Colonic mucosa (tissue), 4 donors: Measurements from ENCODE around the gene POU1F1. TPM values are rescaled to one million over a fixed set of nuclear protein-coding genes. Genes with fewer than 3 reads are reported as not detected.
"Not testable (repeated sequence)": the region's sequence is repeated elsewhere in the genome, so short reads cannot be mapped to it uniquely, and the experiment has no call there.

ENCODE experiments used
- DNase-seq: peaks from one replicate; pipeline ENCODE4 v3.0.0-alpha.2; 2020
- H3K27ac ChIP-seq: fragments of 200-600 bp; one replicate; pipeline ENCODE4 v1.8.0; 2021
- H3K27me3 ChIP-seq: fragments of 200-600 bp; one replicate; pipeline ENCODE4 v1.8.0; 2021
- H3K36me3 ChIP-seq: fragments of 200-600 bp; one replicate; pipeline ENCODE4 v1.8.0; 2021
- H3K4me1 ChIP-seq: fragments of 200-600 bp; one replicate; pipeline ENCODE4 v1.8.0; 2021; ENCODE audit warnings: mild to moderate bottlenecking
- H3K4me3 ChIP-seq: fragments of 200-600 bp; one replicate; pipeline ENCODE4 v1.8.0; 2021
- H3K9ac ChIP-seq, 2 donors: one replicate each; pipeline ENCODE4 v1.7.0; 2013; ENCODE audit warnings: control low read depth in 2 of 2, low read depth in 2 of 2, low read length in 2 of 2
- H3K9me3 ChIP-seq: fragments of 200-600 bp; one replicate; pipeline ENCODE4 v1.8.0; 2021
- intact Hi-C: fragments of 100-400 bp; cut with DNase I; formaldehyde crosslinking; loops from one replicate; pipeline ENCODE4 v1.14.1; 2022
- total RNA-seq, 2 donors: library from RNA; stranded (reverse); fragmentation: NEBNext Ultra II Directional in 1 of 2; extraction: Animal tissue kit (Norgen Biotek cat#: 25700) in 1 of 2; gene quantifications; one replicate each; pipeline ENCODE4 v1.2.1, GENCODE V29; 2021
- TF ChIP-seq, protein P1 (sequence below): fragments of 200-600 bp; IDR thresholded peaks from one replicate; pipeline ENCODE4 v1.8.0; 2022; ENCODE audit warnings: antibody characterized with exemption, mild to moderate bottlenecking
- donor health status: healthy.
- donor health status: DM: no; HTN: no; CAD: no.
- donor health status: DM: no; HTN: no; CAD: no.

POU1F1 gene
- total RNA-seq, 2 donors from 2014 or later: not detected

DNA sequence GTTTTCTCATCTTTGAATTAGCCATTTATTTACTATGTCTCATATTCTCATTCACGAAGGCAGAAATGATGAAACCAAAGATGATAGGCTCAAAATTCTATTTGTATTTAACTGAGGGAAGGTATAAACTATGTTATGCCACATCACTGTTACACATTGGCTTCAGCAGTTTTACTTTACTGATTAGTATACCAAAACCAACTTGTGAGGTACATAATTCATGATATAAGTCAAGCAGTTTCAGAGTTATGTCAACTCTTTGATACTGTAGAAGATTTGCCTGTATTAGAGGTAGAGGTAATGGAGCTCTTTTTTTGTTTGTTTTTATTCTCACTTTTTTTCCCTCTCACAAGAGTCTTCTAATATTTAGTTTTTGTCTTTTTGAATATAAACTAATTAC, 26.4 kb downstream of the POU1F1 start:
- no peak for DNase-seq
- Histone ChIP-seq H3K9me3 (no peaks in the 10 kb centered on the region), H3K36me3 (no peaks in the 10 kb centered on the region), H3K4me3 (no peak overlapping the region), H3K27me3 (no peaks in the 10 kb centered on the region), H3K9ac (no peak overlapping the region), H3K27ac (no peak overlapping the region), H3K4me1 (no peaks in the 10 kb centered on the region)
- intact Hi-C loops: no loop called here
- TF ChIP-seq, protein P1, sequence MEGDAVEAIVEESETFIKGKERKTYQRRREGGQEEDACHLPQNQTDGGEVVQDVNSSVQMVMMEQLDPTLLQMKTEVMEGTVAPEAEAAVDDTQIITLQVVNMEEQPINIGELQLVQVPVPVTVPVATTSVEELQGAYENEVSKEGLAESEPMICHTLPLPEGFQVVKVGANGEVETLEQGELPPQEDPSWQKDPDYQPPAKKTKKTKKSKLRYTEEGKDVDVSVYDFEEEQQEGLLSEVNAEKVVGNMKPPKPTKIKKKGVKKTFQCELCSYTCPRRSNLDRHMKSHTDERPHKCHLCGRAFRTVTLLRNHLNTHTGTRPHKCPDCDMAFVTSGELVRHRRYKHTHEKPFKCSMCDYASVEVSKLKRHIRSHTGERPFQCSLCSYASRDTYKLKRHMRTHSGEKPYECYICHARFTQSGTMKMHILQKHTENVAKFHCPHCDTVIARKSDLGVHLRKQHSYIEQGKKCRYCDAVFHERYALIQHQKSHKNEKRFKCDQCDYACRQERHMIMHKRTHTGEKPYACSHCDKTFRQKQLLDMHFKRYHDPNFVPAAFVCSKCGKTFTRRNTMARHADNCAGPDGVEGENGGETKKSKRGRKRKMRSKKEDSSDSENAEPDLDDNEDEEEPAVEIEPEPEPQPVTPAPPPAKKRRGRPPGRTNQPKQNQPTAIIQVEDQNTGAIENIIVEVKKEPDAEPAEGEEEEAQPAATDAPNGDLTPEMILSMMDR: no peak

DNA sequence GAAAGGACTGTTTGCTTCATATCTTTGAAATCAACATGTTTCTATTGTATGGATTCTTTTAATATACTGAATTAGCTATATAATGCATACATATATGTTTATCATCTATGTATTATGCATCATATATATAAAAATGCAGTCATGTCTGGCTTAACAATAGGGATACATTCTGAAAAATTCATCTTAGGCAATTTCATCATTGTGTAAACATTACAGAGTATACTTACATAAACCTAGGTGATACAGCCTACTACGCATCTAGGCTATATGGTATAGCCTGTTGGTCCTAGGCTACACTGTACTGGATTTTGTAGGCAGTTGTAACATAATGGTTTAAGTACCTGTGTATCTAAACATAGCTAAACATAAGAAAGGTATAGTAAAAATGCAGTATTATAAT, 27.6 kb downstream of the POU1F1 start:
- Histone ChIP-seq H3K4me1 (no peaks in the 10 kb centered on the region), H3K9ac (no peak overlapping the region), H3K27me3 (no peaks in the 10 kb centered on the region), H3K36me3 (no peaks in the 10 kb centered on the region), H3K27ac (no peak overlapping the region), H3K4me3 (no peak overlapping the region), H3K9me3 (no peaks in the 10 kb centered on the region)
- intact Hi-C loops: no loop called here
- DNase-seq: no peak
- TF ChIP-seq, protein P1: no peak

DNA sequence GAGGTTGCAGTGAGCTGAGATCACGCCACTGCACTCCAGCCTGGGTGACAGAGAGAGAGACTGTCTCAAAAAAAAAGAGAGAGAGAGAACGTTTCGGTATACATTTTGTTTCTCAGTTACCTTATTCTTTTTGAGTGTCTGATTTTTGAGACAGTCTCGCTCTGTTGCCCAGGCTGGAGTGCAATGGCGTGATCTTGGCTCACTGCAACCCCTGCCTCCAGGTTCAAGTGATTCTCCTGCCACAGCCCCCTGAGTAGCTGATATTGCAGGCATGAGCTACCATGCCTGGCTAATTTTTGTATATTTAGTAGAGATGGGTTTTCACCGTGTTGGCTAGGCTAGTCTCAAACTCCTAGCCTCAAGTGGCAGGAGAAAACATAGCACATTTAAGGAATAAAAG, 28.2 kb downstream of the POU1F1 start:
- H3K4me3 ChIP-seq, intact Hi-C loops, H3K27ac ChIP-seq, H3K36me3 ChIP-seq, H3K4me1 ChIP-seq, H3K27me3 ChIP-seq, DNase-seq, H3K9ac ChIP-seq, H3K9me3 ChIP-seq: not testable (repeated sequence)

DNA sequence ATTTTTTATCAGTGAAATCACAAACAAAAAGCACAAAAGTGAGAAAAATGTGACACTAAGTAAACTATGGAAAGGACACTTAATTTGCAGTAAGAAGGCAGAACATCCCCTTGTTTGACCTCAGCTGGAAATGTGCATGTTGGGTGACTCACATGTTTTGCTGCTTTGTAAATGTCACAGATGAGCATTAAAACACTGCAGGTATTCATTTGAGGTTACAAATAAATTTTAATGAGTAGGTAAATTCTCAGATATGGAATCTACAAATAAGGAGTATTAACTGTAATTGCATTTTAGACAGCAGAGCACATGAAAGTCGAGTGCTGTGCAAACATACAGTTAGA, 29.0 kb downstream of the POU1F1 start:
- TF ChIP-seq, protein P1: no peak
- Histone ChIP-seq H3K4me1 (no peaks in the 10 kb centered on the region), H3K27me3 (no peaks in the 10 kb centered on the region), H3K4me3 (no peak overlapping the region), H3K9me3 (no peaks in the 10 kb centered on the region), H3K36me3 (no peaks in the 10 kb centered on the region), H3K9ac (no peak overlapping the region), H3K27ac (no peak overlapping the region)
- intact Hi-C loops: no loop called here
- DNase-seq: no peak

DNA sequence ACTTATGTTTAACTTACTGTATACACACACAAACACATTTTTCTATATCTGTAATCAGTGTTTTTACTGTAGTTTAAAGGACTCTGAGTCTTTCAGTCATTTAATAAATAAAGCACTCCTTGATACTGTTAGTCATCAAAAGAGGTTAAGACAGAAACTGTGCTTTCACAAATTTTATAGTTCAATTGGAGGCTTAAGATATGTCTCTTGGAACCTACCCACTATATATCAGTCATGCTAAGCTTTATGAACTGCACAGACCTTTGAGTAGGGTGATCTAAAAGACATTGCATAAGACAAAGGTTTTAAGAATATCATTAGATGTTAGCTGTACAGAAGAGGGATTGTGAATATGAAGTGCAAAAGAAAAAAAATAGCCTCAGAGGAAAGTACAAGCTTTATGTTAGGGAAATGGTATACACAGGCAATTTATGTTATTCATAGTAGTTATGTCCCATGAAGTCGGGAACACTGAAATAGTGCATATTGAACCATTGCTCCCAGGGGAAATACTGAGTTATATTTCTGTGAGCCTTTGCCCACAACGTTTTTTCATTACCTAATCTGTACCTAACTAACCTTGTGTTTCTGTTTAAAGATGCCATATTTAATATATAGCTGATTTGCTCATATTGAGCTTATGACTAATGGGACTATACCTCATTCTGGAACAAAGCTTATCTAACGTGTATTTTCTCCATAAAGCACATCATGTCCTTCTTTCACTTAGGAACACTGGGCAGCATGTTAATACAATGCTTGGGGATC, 29.5 kb downstream of the POU1F1 start:
- no peaks in the 10 kb centered on the region for H3K36me3 ChIP-seq
- H3K27ac ChIP-seq: no peak overlapping the region
- no peaks in the 10 kb centered on the region for H3K4me1 ChIP-seq
- H3K27me3 ChIP-seq: no peaks in the 10 kb centered on the region
- H3K9me3 ChIP-seq: no peaks in the 10 kb centered on the region
- no peak for DNase-seq
- H3K9ac ChIP-seq: no peak overlapping the region
- TF ChIP-seq, protein P1: no peak
- intact Hi-C loops: no loop called here
- H3K4me3 ChIP-seq: no peak overlapping the region

DNA sequence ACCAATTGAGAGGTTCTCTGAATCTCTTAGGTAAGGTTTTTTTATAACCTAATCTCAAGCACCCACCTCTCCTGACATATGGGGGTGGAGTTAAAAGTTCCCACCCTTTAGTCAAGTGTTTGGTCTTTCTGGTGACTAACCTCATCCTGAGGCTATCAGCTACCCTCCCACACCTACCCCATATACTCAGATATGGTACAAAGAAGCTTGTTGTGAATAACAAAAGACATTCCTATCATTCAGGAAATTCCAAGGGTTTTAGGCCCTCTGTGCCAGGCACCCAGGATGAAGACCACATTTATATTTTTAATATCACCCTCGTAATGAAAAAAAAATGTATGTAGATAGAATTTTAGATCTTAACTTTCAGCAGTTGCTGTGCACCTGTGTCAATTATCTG, 40.3 kb downstream of the POU1F1 start:
- H3K9ac ChIP-seq: no peak overlapping the region
- no peak overlapping the region for H3K4me3 ChIP-seq
- TF ChIP-seq, protein P1: no peak
- DNase-seq: no peak
- H3K27me3 ChIP-seq: no peaks in the 10 kb centered on the region
- no peak overlapping the region for H3K27ac ChIP-seq
- intact Hi-C loops: no loop called here
- no peaks in the 10 kb centered on the region for H3K4me1 ChIP-seq
- H3K9me3 ChIP-seq: no peaks in the 10 kb centered on the region
- H3K36me3 ChIP-seq: no peaks in the 10 kb centered on the region
